ENCODE measurements around the gene SLC25A45. TPM values are rescaled to one million over a fixed set of nuclear protein-coding genes. Genes with fewer than 3 reads are reported as not detected.

Gene SLC25A45
- total RNA-seq, 1 experiment from 2014 or later, result 1.1 TPM

DNA sequence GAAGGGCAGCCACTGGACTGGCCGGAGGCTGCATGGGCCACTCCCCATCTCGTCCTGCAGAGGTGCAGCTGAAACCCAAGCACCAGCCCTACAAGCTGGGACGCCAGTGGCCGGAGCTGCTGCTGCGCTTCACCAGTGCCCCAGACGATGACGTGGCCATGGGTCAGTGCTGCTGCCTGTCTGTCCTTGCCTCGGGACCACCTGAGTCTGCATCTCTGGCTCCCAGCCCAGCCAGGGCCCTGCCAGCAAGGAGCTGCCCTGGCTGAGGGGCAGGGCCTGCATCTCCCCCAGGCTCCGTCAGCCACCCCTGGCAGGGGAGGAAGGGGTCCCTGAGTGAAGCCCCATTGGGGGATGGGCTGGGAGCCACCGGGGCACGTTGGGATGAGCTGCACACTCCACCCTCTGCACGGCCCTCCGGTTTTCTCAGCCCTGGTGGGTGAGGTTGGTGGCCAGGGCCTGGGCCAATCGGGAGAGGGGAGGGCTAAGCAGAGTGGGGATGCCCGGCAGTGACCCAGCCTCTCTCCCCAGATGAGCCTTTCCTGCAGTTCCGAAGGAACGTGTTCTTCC, 11.2 kb upstream of the SLC25A45 start:
- no peak for DNase-seq (ENCODE audit: low read depth)
- in situ Hi-C loops (cut with HindIII; ENCODE audit: low pct_unique_long_range_greater_than_20kb, low sequenced_read_pairs), result no loop called here

DNA sequence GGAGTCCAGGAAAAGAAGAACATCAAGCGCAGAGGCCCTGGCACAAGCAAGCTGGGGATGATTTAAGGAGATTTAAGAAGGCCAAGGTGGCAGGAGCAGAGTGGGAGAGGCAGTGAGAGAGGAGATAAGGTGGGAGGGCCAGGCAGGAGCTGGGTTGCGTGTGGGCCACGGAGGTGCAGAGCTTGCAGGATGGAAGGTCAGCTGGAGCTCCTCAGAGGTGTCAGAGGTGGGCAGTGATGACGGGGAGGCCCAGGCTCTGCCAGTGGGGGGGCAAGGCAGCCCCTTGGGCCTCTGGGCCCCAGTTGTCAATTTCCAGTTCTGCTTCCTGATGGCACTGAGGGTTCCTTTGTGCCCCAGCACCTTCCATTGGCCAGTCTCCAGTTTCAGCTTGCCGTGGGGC, 10.5 kb upstream of the SLC25A45 start:
- in situ Hi-C loops (cut with HindIII; ENCODE audit: low pct_unique_long_range_greater_than_20kb, low sequenced_read_pairs), result no loop called here
- no peak for DNase-seq (ENCODE audit: low read depth)

DNA sequence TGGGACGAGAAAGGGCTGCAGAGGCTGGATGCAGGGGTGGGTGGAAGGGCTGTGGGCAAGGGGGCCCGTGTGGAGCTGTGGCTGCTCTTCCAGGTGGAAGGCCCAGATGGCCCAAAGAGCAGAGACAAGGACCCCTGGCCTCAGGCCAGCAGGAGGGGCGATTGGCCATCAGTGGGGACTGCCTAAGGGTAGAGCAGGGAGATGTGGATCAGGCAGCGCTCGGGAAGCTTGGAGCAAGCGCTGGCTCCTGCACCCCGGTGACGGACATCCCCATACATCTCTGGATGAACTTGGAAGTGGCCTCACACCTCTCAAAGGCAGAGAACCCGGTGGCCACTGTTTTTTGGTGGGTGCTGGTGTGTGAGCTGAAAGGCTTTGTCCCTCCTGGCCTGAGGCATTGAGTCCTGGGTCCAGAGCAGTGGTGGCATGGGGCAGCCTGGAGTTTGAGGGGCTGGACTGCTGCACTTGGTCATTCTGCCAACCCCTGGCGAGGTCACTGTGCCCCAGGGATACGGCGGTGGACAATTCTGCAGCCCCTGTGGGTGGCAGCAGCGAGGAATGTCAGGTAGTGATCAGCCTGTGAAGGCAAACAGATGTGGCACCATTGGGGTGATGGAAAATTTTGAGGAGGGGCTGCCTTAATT, 9.9 kb upstream of the SLC25A45 start:
- DNase-seq (ENCODE audit: low read depth), result no peak
- in situ Hi-C loops (cut with HindIII; ENCODE audit: low pct_unique_long_range_greater_than_20kb, low sequenced_read_pairs), result no loop called here

DNA sequence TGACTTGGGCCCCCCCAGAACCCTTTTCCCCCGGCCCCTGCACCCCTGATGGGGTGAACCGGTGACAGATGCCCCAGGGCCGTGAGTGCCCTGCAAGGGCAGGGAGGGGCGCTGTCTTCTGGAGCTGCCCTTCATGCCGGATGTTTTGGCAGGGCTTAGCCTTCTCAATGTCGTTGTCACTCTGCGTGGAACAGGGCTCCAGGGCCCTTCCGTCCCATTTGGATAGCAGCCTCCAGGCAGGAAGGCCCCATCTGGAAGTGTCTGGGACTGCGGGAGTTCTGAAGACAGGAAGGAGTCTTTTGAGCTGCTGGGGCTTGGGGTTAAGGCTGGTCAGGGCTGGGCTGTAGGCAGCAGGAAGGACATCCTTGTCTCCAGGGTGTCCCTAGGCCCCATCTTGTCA, 8.6 kb upstream of the SLC25A45 start:
- in situ Hi-C loops (cut with HindIII; ENCODE audit: low pct_unique_long_range_greater_than_20kb, low sequenced_read_pairs), result no loop called here
- DNase-seq (ENCODE audit: low read depth), result no peak

DNA sequence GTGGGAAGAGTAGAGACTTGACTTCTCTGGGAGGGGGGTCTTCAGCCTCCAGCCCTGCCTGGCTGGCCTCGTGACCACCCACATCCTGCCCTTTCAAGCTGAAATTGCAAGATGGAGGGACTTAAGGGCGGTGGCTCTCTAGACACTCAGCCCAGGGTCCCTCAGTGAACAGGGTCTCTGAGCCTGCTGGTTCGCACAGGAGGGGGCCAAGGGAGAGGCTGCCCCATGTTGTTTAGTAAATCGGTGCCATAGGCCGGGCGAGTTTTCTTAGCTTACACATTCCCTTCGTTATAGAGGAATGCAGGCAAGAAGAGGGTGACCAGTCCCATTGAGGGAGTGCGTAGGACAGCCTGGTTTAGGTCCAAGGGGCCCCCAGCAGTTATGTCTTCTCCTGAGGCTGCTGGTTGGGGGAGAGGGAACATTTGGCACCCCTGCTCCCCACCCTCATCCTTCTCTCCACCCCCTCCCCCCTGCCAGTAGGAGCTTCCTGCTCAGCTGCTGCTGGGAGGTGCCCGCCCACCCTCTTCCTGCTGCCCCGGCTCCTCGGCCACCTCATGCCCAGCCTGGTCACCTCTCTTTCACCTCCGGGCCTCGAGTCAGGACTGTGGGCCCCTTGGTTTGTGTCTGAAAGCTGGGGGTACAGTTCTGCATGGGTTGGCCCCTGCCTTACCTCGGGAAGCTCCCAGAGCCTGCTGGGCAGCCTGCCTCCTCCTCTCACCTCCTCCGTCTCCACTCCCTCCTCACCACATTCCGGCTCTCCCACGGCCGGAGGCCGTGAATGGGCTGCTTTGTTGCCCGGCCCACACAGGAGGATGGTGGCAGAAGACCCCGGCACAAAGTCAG, 7.9 kb upstream of the SLC25A45 start:
- no peak for DNase-seq (ENCODE audit: low read depth)
- in situ Hi-C loops (cut with HindIII; ENCODE audit: low pct_unique_long_range_greater_than_20kb, low sequenced_read_pairs), result no loop called here

DNA sequence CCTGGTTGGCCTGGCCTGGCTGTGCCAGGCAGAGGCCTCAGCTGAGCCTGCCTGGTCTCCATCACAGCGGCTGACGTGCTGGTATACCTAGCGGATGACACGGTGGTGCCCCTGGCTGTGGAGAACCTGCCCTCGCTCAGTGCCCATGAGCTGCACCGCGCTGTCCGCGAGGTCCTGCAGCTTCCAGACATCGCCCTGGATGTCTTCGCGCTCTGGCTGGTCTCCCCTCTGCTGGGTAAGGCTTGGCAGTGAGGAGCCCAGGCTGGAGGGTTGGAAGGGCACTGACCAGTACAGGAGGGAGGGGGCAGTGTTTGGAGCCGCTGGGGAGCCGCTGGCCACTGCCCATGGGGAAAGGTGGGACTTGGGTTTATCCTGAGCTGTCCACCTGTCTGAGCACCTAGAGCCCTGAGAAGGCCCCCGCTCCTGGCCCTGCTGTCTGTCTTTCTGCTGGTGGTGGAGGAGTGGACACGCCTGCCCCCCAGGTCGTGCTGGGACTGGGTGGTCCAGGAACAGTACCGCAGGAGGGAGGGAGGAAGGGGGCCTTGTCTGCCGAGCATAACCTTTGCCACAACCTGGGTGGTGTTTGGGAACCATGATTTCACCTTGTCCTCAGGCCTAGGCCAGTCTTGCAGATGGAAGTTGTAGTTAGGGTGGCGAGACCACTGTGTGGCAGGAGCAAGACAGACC, 7.0 kb upstream of the SLC25A45 start:
- in situ Hi-C loops (cut with HindIII; ENCODE audit: low pct_unique_long_range_greater_than_20kb, low sequenced_read_pairs), result no loop called here
- DNase-seq (ENCODE audit: low read depth), result no peak

DNA sequence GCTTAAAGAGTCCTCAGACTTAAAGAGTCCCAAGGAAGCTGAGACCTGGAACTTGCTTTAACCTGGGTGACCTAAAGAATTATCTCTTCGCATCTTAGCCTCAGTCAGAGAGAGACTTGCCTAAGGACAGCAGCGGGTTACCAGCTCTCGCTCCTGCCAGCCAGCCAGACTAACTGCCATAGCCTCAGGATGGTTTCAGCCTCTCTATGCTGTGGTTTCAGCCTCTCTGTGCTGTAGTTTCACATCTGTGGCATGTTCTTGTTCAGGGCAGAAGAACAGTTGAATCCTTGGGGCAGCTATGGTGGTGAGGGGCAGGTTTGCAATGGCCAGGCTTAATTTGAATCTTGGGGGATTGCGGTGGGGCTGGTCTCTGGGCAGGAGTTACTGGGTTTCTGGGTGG, 6.3 kb upstream of the SLC25A45 start:
- DNase-seq (ENCODE audit: low read depth), result no peak
- in situ Hi-C loops (cut with HindIII; ENCODE audit: low pct_unique_long_range_greater_than_20kb, low sequenced_read_pairs), result no loop called here

DNA sequence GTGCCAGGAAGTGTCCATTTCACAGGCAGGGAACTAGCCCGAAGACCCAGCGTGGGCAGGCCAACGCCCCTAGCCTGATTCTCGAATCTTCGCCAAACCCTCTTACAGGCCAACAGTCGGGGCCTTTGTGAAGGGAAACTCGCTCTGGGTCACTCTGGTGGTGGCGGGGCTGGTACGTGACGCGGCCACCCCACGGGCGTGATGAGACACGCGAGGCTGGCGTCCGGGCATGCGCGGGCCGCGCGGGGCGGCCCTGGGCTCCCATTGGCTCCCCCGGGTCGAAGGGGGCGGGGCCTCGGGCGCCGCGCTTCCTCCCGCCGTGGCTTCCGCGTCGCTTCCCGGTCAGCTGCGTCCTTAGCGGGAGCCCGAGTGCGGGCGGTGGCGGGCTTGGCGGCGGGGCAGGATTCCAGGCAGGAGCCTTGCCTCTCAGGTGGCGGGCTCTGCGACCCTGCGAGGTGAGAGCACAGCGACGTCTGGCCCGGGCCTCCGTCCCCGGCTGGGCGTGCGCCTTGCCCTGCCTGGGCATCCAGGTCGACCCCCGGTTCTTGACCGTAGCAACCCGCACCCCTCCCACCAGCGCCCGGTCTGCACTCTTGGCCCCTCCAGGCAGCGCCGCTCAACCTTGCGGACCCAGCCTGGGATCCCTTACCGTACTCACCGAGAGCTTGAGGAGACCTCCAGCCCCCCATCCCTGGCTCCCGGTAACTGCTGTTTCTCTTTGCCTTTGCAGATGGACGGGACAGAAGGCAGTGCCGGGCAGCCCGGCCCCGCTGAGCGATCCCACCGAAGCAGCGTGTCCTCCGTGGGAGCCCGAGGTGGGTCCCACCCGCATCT, 4.1 kb upstream of the SLC25A45 start, which contains the start of gene FRMD8:
Gene FRMD8, plus strand, starts transcription at position 331 of the 834 bp plus-strand sequence. Its CDS starts 400 bp downstream, at position 731.
- peak; percentile 67 for DNase-seq (ENCODE audit: low read depth)
- in situ Hi-C loops (cut with HindIII; ENCODE audit: low pct_unique_long_range_greater_than_20kb, low sequenced_read_pairs), result no loop called here

DNA sequence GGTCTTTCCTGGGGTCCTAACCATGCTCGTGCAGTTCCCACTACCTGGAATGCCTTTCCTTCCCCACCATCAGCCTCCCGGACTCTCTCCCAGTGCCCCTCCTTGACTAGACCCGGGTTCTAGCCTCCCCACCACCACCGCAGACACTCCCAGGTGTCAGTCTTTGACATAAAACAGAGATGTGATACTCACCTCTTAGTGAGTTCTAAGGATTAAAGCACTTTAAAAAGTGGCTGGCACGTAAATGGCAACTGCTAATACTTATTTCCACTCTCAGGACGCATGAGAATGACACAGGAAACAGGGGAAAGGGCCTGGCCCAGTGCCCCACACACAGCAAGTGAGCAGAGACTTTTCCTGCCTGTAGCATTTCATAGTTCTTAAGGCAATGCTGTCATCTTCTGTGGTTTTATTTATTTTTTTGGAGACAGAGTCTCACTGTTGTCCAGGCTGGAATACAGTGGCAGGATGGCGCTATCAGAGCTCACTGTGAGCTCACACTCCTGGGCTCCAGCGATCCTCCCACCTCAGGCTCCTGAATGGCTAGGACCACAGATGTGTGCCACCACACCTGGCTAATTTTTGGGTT, 1.9 kb upstream of the SLC25A45 start:
- in situ Hi-C loops (cut with HindIII; ENCODE audit: low pct_unique_long_range_greater_than_20kb, low sequenced_read_pairs), result no loop called here
- no peak for DNase-seq (ENCODE audit: low read depth)

DNA sequence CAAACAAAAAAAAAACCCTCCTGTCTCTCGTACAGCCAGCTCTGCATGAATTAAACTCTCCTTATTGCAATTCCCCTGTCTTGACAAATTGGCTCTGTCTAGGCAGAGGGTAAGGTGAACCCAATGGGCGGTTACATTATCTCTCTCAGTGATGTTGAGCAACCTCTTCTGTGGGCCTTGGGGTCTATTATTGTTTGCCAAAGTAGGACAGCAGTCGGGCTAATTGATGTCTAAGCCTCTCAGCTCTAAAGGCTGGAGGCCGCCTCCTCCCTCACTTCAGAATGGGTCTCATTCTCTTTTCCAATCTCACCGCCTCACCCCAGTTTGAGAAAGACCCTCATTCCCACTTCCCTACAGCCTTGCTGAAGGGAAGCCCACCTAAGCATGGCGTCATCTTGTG, 1.3 kb upstream of the SLC25A45 start:
- in situ Hi-C loops (cut with HindIII; ENCODE audit: low pct_unique_long_range_greater_than_20kb, low sequenced_read_pairs), result no loop called here
- DNase-seq (ENCODE audit: low read depth), result no peak

DNA sequence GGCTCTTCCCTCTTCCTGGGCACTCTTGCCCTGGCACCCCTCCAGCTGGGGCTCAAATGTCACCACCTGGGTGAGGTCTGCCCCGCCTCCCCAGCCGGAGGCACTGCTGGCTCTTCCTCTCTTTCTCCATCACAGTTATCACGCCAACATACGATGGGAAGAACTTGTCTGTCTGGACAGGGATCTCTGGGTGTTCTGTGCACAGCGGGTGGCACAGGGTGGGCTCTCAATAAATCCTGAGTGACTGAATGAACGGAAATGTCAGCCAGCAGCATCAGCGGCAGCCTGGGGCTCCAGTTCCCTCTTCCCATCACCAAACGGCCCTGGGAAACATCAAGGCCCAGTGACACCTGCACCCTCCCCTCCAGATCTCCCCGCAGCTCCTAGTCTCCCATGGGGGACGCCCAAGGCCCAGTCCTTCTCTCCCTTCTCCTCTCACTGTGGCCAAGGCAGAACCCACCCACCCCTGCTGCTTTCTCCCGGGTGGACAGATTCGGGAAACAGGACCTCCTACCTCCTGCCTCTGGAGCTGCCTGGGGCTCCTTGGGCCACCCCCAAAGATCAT, 440 bp upstream of the SLC25A45 start:
- DNase-seq (ENCODE audit: low read depth), result no peak

DNA sequence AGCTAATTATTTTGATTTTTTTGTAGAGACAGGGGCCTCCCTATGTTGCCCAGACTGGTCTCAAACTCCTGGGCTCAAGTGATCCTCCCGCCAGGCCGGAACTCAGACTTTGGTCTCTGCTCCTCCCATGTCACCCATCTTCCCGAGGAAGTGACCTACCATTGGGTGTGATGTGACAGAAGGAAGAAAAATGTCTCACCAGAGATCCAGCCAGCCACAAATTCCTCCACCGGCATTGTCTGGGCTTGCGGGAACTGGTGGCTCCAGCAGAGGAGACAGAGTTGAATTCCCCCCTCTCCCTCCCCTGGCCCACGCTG, 772 bp downstream of the SLC25A45 start:
- no peak for DNase-seq (ENCODE audit: low read depth)
- in situ Hi-C loops (cut with HindIII; ENCODE audit: low pct_unique_long_range_greater_than_20kb, low sequenced_read_pairs), result no loop called here

More for the DNA sequence above, 440 bp upstream of the SLC25A45 start:
- in situ Hi-C loops (cut with HindIII; ENCODE audit: low pct_unique_long_range_greater_than_20kb, low sequenced_read_pairs), result no loop called here

DNA sequence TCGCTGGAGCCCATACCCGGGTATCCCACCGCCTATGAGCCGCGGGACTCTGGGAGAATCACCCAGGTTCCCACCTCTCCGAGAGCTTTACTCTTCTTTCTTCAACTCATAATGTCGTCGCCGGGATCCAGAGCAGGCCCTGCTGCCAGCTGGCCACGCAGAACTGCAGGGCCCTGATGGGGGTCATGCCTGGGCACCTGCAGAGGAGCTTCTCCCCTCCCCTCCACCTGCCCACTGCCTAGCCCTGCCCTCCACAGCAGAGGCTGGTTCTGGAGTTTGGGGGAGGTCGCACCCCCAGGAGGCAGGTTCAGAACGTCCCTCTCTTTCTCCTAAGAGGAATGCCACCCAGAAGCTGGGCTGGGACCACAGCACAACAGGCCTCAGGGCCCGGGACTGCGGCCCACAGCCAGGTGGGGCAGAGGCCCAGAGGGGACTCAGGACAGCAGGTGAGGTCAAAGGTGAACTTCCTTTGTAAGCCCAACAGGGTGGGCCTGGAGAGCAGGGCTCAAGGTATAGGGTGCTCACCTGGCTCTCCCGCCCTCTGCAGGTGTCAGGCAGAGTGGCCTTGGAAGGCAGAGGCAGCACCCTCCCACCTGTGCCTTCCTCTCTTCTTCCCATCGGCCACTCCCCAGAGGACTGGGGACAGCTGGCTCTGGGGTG, 1.9 kb downstream of the SLC25A45 start:
- no peak for DNase-seq (ENCODE audit: low read depth)
- in situ Hi-C loops (cut with HindIII; ENCODE audit: low pct_unique_long_range_greater_than_20kb, low sequenced_read_pairs), result no loop called here

DNA sequence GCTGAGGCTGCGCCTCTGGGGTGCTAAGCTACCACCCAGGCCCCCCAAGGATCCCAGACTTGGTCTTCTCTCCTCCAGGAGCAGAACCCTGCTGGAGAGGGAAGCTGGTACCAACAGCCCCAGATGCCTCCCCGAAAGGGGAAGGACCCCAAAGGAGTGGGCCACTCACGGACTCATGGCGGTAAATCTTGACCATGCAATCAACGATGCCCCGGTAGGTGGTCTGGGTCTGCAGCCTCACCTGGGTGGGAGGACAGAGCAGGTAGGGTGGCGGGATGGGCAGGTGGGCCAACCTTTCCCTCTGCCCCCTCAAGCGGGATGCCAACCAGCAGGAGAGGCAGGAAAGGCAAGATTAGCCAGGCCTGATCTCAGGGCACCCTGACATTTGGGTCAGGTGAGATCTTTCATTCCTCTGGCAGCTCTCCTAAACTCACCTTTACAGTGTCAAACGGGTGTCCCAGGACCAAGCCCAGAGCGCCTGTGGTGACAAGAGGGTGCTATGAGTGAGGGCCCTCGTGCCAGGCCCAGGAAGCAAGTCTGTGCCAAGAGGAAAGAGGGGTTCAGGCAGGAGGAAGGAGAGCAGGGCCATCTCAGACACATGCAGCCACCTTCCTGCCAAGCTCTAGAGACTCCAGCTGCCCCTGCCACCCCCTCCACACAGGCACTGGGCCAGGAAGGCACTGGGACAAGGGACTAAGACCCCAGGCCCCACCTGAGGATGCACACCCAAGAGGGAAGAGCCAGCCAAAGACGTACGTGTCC, 2.6 kb downstream of the SLC25A45 start:
- no peak for DNase-seq (ENCODE audit: low read depth)
- in situ Hi-C loops (cut with HindIII; ENCODE audit: low pct_unique_long_range_greater_than_20kb, low sequenced_read_pairs), result no loop called here

DNA sequence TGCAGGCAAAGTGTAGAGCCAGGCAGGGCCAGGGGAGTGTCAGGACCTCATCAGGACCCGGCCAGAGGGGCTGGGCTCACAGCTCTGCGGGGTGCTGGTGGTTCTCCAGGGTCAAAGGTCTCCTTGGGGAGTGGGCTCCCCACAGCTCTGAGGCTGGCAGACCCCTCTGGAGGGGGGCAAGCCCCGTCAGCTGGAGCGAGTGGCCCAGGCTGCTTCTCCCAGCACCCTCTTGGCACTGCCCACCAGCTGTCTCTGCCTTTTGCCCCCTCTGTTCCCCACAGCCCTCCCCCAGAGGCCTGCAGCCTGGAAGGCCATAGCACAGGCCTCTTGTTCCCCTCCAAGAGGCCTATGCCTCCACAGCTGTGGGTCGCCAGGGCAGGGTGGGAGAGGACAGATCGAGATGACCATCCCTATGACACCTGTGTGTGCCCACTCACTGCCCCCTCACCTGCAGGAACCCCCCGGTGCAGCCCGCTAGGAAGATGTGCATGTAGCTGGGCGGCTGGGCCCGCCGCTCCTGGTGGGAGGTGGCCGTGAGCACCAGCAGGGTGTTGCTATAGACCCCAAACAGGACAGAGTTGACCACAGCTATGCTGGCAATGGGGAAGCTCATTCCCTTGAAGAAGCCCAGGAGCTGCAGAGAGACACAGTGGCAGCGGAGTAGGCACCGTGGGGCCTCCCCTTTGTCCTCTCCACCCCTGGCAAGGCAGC, 3.4 kb downstream of the SLC25A45 start:
- in situ Hi-C loops (cut with HindIII; ENCODE audit: low pct_unique_long_range_greater_than_20kb, low sequenced_read_pairs), result no loop called here
- no peak for DNase-seq (ENCODE audit: low read depth)

All from Caki2 (cell line).